ENCODE measurements around the gene HHIP. TPM values are rescaled to one million over a fixed set of nuclear protein-coding genes. Genes with fewer than 3 reads are reported as not detected.

Gene HHIP
- total RNA-seq, 4 donors from 2014 or later: 0.15 to 1.5 TPM; not detected in 2

DNA sequence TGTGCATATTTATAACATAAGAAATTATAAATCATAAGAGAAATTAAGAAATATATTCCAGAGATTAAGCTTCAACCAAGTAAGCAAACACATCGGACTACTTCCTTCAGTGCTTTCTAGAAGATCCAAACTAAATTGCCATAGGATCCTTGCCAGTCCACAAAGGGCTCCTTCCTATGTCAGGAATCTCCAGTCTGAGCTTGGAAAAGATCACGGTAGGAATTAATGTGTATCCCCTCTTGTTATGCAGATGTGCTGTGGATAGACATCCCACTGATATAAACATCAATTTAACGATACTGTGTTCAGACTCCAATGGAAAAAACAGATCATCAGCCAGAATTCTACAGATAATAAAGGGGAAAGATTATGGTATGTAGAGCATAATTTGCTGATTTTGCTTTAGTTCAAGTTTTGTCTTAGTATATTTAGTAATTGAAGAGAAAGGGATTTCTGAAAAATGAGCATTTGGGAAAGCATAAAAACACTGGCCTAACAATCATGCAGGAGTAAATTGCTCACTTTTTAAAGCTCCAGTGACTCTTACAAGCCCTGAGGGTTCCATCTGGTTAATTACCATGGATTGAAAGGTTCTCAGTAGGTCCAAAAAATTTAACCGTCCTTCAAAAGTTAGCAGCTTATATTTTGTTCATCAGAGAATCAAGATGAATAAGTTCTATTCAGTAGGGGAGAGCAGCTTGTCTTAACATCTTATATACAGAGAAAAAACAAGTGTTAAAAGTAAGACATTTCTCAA is 65.9 kb downstream of the HHIP start:
- H3K4me3 ChIP-seq: no peak overlapping the region
- intact Hi-C loops (cut with DNase I; ENCODE audit: low total_unique reads): no loop called here
- DNase-seq: no peak
- no peaks in the 10 kb centered on the region for H3K9me3 ChIP-seq
- no peaks in the 10 kb centered on the region for H3K27me3 ChIP-seq
- no peaks in the 10 kb centered on the region for H3K4me1 ChIP-seq
- H3K36me3 ChIP-seq: no peaks in the 10 kb centered on the region
- no peak overlapping the region for H3K27ac ChIP-seq
- TF ChIP-seq, protein P1, sequence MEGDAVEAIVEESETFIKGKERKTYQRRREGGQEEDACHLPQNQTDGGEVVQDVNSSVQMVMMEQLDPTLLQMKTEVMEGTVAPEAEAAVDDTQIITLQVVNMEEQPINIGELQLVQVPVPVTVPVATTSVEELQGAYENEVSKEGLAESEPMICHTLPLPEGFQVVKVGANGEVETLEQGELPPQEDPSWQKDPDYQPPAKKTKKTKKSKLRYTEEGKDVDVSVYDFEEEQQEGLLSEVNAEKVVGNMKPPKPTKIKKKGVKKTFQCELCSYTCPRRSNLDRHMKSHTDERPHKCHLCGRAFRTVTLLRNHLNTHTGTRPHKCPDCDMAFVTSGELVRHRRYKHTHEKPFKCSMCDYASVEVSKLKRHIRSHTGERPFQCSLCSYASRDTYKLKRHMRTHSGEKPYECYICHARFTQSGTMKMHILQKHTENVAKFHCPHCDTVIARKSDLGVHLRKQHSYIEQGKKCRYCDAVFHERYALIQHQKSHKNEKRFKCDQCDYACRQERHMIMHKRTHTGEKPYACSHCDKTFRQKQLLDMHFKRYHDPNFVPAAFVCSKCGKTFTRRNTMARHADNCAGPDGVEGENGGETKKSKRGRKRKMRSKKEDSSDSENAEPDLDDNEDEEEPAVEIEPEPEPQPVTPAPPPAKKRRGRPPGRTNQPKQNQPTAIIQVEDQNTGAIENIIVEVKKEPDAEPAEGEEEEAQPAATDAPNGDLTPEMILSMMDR (IDR thresholded peaks at IDR 0.05): no peak
- TF ChIP-seq POLR2A (IDR thresholded peaks at IDR 0.05): no peak

DNA sequence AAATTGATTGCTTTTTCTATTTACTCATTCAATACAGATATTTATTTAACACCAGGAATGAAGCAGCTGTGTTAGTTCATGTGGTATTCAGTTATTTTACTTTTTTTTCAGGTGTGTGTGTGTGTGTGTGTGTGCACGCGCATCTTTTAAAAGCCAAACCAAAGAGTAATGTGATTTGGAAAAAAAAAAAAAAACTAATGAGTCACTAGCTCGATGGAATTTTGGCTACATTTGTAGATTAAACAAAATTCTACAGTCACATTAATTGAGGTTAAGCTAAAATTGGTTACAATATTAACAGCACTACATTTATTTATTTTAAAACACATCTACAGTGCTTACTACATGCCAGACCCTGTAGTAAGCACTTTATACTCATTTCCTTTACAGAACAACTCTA is 66.8 kb downstream of the HHIP start:
- intact Hi-C loops (cut with DNase I; ENCODE audit: low total_unique reads): no loop called here
- Histone ChIP-seq H3K4me3 (no peak overlapping the region), H3K36me3 (no peaks in the 10 kb centered on the region), H3K4me1 (no peaks in the 10 kb centered on the region), H3K27me3 (no peaks in the 10 kb centered on the region), H3K9me3 (no peaks in the 10 kb centered on the region), H3K27ac (no peak overlapping the region)
- no peak for DNase-seq
- TF ChIP-seq, protein P1 (IDR thresholded peaks at IDR 0.05): no peak
- no peak for TF ChIP-seq POLR2A (IDR thresholded peaks at IDR 0.05)

DNA sequence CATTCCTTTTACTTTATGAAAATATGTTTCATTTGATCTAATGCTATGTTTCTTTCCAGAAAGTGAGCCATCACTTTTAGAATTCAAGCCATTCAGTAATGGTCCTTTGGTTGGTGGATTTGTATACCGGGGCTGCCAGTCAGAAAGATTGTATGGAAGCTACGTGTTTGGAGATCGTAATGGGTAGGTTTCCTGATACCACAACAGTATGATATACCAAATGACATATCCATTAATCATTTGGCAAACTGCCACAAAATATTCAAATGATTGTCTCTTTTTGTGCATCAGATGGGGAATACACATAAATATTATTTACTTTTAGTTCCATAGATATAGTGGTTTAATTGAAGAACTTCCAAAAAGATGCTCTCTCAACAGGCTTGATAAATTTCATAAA is 68.2 kb downstream of the HHIP start:
- TF ChIP-seq POLR2A (IDR thresholded peaks at IDR 0.05): no peak
- TF ChIP-seq, protein P1 (IDR thresholded peaks at IDR 0.05): no peak
- Histone ChIP-seq H3K27ac (no peak overlapping the region), H3K4me1 (no peaks in the 10 kb centered on the region), H3K4me3 (no peak overlapping the region), H3K36me3 (no peaks in the 10 kb centered on the region), H3K9me3 (no peaks in the 10 kb centered on the region), H3K27me3 (no peaks in the 10 kb centered on the region)
- intact Hi-C loops (cut with DNase I; ENCODE audit: low total_unique reads): no loop called here
- no peak for DNase-seq

DNA sequence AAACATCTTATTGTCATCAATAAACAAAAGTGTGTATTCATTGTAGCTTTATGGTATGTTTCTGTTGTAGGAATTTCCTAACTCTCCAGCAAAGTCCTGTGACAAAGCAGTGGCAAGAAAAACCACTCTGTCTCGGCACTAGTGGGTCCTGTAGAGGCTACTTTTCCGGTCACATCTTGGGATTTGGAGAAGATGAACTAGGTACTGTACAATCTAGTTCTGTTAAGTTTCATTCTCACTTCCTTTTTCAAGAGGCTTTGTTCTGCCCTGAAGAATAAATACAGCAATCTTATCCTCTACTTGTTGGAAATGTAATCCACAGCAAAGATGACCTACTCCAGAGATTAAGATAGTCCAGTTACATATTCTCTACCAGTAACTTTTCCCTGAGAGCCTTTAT is 69.3 kb downstream of the HHIP start:
- intact Hi-C loops (cut with DNase I; ENCODE audit: low total_unique reads): no loop called here
- Histone ChIP-seq H3K36me3 (no peaks in the 10 kb centered on the region), H3K4me1 (no peaks in the 10 kb centered on the region), H3K4me3 (no peak overlapping the region), H3K27me3 (no peaks in the 10 kb centered on the region), H3K27ac (no peak overlapping the region), H3K9me3 (no peaks in the 10 kb centered on the region)
- no peak for TF ChIP-seq POLR2A (IDR thresholded peaks at IDR 0.05)
- TF ChIP-seq, protein P1 (IDR thresholded peaks at IDR 0.05): no peak
- DNase-seq: no peak

DNA sequence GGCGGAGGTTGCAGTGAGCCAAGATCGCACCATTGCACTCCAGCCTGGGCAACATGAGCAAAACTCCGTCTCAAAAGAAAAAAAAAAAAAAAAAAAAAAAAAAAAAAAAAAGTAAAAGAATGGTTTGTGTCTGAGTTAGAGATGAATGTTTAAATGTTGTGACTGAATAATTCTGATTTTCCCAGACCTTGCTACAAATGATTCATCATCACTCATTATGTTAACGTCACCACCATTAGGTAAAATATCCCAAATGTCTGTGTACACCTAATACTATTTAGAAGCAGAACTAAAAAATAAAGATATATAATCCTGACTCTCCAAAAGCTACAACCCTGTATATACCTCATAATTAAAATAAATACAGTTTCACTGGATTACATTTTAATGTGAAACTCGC is 70.8 kb downstream of the HHIP start:
- no peaks in the 10 kb centered on the region for H3K4me1 ChIP-seq
- no peak for TF ChIP-seq POLR2A (IDR thresholded peaks at IDR 0.05)
- TF ChIP-seq, protein P1 (IDR thresholded peaks at IDR 0.05): no peak
- H3K9me3 ChIP-seq: no peaks in the 10 kb centered on the region
- H3K27ac ChIP-seq: no peak overlapping the region
- no peak overlapping the region for H3K4me3 ChIP-seq
- H3K36me3 ChIP-seq: no peaks in the 10 kb centered on the region
- no peaks in the 10 kb centered on the region for H3K27me3 ChIP-seq
- intact Hi-C loops (cut with DNase I; ENCODE audit: low total_unique reads): no loop called here
- no peak for DNase-seq
